Measurements from ENCODE around the gene PAX3.

- no peak for TF ChIP-seq POLR2AphosphoS5 (IDR thresholded peaks at IDR 0.05)
- TF ChIP-seq CTCF (IDR thresholded peaks at IDR 0.05), result no peak
These were observed 42.5 kb downstream of the PAX3 start for GRCh38 chr2:222256250-222256649.

All from upper lobe of left lung (tissue), 4 donors.